ENCODE measurements around the gene TMEM14B.
"Not testable (repeated sequence)": the region's sequence is repeated elsewhere in the genome, so short reads cannot be mapped to it uniquely, and the experiment has no call there.

The TMEM14B gene

GRCh38 chr6:10725044-10725443 is 22.6 kb upstream of the TMEM14B start:
- Histone ChIP-seq H3K36me3 (ENCODE audit: control insufficient read depth, insufficient read depth, low read length, severe bottlenecking) (peaks cover 43% of the 10 kb centered on the region), H3K27me3 (replicated peaks; ENCODE audit: control insufficient read depth, insufficient read depth, low read length) (no peaks in the 10 kb centered on the region), H3K9me3 (ENCODE audit: control insufficient read depth, low read length) (no peaks in the 10 kb centered on the region), H3K9ac (ENCODE audit: low read length) (no peak overlapping the region), H3K4me3 (ENCODE audit: low read length) (no peak overlapping the region), H3K4me1 (ENCODE audit: control insufficient read depth, insufficient read depth, low read length) (peaks cover 20% of the 10 kb centered on the region)
- DNase-seq (ENCODE audit: low read depth), result no peak

- peaks cover 27% of the 10 kb centered on the region for H3K4me1 ChIP-seq (ENCODE audit: control insufficient read depth, insufficient read depth, low read length)
- H3K9ac ChIP-seq (ENCODE audit: low read length), result no peak overlapping the region
- H3K4me3 ChIP-seq (ENCODE audit: low read length), result no peak overlapping the region
- H3K36me3 ChIP-seq (ENCODE audit: control insufficient read depth, insufficient read depth, low read length, severe bottlenecking), result peaks cover 50% of the 10 kb centered on the region
- DNase-seq (ENCODE audit: low read depth), result no peak
- H3K9me3 ChIP-seq (ENCODE audit: control insufficient read depth, low read length), result no peaks in the 10 kb centered on the region
- H3K27me3 ChIP-seq (replicated peaks; ENCODE audit: control insufficient read depth, insufficient read depth, low read length), result no peaks in the 10 kb centered on the region
Measured at GRCh38 chr6:10725716-10726115, 21.9 kb upstream of the TMEM14B start.

- Histone ChIP-seq H3K9me3 (ENCODE audit: control insufficient read depth, low read length) (no peaks in the 10 kb centered on the region), H3K4me3 (ENCODE audit: low read length) (no peak overlapping the region), H3K36me3 (ENCODE audit: control insufficient read depth, insufficient read depth, low read length, severe bottlenecking) (peaks cover 75% of the 10 kb centered on the region), H3K27me3 (replicated peaks; ENCODE audit: control insufficient read depth, insufficient read depth, low read length) (no peaks in the 10 kb centered on the region), H3K9ac (ENCODE audit: low read length) (no peak overlapping the region), H3K4me1 (ENCODE audit: control insufficient read depth, insufficient read depth, low read length) (peaks cover 20% of the 10 kb centered on the region)
- DNase-seq (ENCODE audit: low read depth), result no peak
Measured at GRCh38 chr6:10730254-10730653, 17.4 kb upstream of the TMEM14B start.

- no peaks in the 10 kb centered on the region for H3K27me3 ChIP-seq (replicated peaks; ENCODE audit: control insufficient read depth, insufficient read depth, low read length)
- H3K9me3 ChIP-seq (ENCODE audit: control insufficient read depth, low read length), result no peaks in the 10 kb centered on the region
- peaks cover 52% of the 10 kb centered on the region for H3K36me3 ChIP-seq (ENCODE audit: control insufficient read depth, insufficient read depth, low read length, severe bottlenecking)
- H3K4me3 ChIP-seq (ENCODE audit: low read length), result no peak overlapping the region
- H3K4me1 ChIP-seq (ENCODE audit: control insufficient read depth, insufficient read depth, low read length), result peaks cover 21% of the 10 kb centered on the region
- H3K9ac ChIP-seq (ENCODE audit: low read length), result no peak overlapping the region
- DNase-seq (ENCODE audit: low read depth), result no peak
Measured at GRCh38 chr6:10733151-10733715, 14.4 kb upstream of the TMEM14B start.

DNA sequence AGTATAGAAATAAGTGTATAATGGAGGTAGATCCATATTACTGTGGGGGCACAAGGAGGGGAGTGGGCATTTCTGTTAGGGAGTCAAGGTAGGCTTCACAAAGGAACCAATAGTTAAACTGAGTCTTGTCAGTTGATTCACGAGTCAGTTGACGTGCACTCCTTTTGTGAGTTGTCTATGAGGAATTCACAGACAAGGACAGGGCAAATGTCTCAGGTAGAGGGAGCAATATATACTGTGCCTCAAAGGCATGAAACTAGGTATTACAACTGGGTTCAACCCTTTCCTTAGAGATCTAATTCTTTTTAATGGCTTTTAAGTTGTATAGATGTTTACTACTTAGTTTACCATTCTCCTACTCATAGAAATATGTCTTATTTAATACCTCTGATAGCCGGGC is 13.7 kb upstream of the TMEM14B start:
- Histone ChIP-seq H3K4me3 (ENCODE audit: low read length) (no peak overlapping the region), H3K36me3 (ENCODE audit: control insufficient read depth, insufficient read depth, low read length, severe bottlenecking) (peaks cover 46% of the 10 kb centered on the region), H3K9ac (ENCODE audit: low read length) (no peak overlapping the region), H3K27me3 (replicated peaks; ENCODE audit: control insufficient read depth, insufficient read depth, low read length) (no peaks in the 10 kb centered on the region), H3K4me1 (ENCODE audit: control insufficient read depth, insufficient read depth, low read length) (peaks cover 21% of the 10 kb centered on the region), H3K9me3 (ENCODE audit: control insufficient read depth, low read length) (no peaks in the 10 kb centered on the region)
- DNase-seq (ENCODE audit: low read depth), result no peak

DNA sequence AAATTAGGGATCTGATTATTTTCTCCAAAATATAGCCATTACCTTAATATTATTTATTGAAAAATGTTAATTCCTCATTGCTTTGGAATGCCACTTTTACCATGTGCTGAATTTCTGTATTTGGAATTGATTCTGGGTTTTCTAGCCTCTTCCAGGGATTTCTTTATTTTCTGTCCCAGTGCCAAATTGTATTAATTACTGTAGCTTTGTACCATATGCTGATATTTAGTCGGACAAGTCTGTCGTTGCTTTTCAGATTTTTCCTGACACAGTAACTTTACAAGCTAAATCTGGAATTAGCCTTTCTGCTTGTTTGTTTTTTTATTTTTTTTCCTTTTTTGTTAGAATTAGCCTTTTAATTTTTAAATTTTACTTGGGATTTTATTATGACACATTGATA is 10.9 kb upstream of the TMEM14B start:
- Histone ChIP-seq H3K27me3 (replicated peaks; ENCODE audit: control insufficient read depth, insufficient read depth, low read length) (no peaks in the 10 kb centered on the region), H3K9me3 (ENCODE audit: control insufficient read depth, low read length) (no peaks in the 10 kb centered on the region), H3K4me3 (ENCODE audit: low read length) (no peak overlapping the region), H3K9ac (ENCODE audit: low read length) (no peak overlapping the region), H3K36me3 (ENCODE audit: control insufficient read depth, insufficient read depth, low read length, severe bottlenecking) (peaks cover 21% of the 10 kb centered on the region), H3K4me1 (ENCODE audit: control insufficient read depth, insufficient read depth, low read length) (peaks cover 9% of the 10 kb centered on the region)
- DNase-seq (ENCODE audit: low read depth), result no peak

GRCh38 chr6:10740061-10740460 is 7.5 kb upstream of the TMEM14B start:
- H3K9ac ChIP-seq (ENCODE audit: low read length), result no peak overlapping the region
- H3K4me1 ChIP-seq (ENCODE audit: control insufficient read depth, insufficient read depth, low read length), result peaks cover 3% of the 10 kb centered on the region
- H3K27me3 ChIP-seq (replicated peaks; ENCODE audit: control insufficient read depth, insufficient read depth, low read length), result no peaks in the 10 kb centered on the region
- peaks cover 10% of the 10 kb centered on the region for H3K36me3 ChIP-seq (ENCODE audit: control insufficient read depth, insufficient read depth, low read length, severe bottlenecking)
- no peaks in the 10 kb centered on the region for H3K9me3 ChIP-seq (ENCODE audit: control insufficient read depth, low read length)
- no peak for DNase-seq (ENCODE audit: low read depth)
- H3K4me3 ChIP-seq (ENCODE audit: low read length), result no peak overlapping the region

DNA sequence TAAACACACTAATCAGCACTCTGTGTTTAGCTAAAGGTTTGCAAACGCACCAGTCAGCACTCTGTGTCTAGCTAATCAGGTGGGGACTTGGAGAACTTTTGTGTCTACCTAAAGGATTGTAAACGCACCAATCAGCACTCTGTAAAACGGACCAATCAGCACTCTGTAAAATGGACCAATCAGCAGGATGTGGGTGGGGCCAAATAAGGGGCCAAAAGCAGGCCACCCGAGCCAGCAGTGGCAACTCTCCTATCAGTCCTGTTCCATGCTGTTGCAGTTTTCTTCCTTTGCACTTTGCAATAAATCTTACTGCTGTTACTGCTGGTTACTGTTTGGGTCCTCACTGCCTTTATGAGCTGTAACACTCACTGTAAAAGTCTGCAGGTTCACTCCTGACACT is 6.0 kb upstream of the TMEM14B start:
- not testable (repeated sequence) for DNase-seq (ENCODE audit: low read depth); H3K4me1 ChIP-seq (ENCODE audit: control insufficient read depth, insufficient read depth, low read length); H3K4me3 ChIP-seq (ENCODE audit: low read length); H3K9me3 ChIP-seq (ENCODE audit: control insufficient read depth, low read length); H3K36me3 ChIP-seq (ENCODE audit: control insufficient read depth, insufficient read depth, low read length, severe bottlenecking); H3K9ac ChIP-seq (ENCODE audit: low read length); H3K27me3 ChIP-seq (replicated peaks; ENCODE audit: control insufficient read depth, insufficient read depth, low read length)

- H3K9me3 ChIP-seq (ENCODE audit: control insufficient read depth, low read length), result no peaks in the 10 kb centered on the region
- no peaks in the 10 kb centered on the region for H3K27me3 ChIP-seq (replicated peaks; ENCODE audit: control insufficient read depth, insufficient read depth, low read length)
- H3K36me3 ChIP-seq (ENCODE audit: control insufficient read depth, insufficient read depth, low read length, severe bottlenecking), result peaks cover 10% of the 10 kb centered on the region
- H3K4me3 ChIP-seq (ENCODE audit: low read length), result no peak overlapping the region
- H3K9ac ChIP-seq (ENCODE audit: low read length), result no peak overlapping the region
- no peak for DNase-seq (ENCODE audit: low read depth)
- peaks cover 4% of the 10 kb centered on the region for H3K4me1 ChIP-seq (ENCODE audit: control insufficient read depth, insufficient read depth, low read length)
Measured at GRCh38 chr6:10742251-10742650, 5.4 kb upstream of the TMEM14B start.

DNA sequence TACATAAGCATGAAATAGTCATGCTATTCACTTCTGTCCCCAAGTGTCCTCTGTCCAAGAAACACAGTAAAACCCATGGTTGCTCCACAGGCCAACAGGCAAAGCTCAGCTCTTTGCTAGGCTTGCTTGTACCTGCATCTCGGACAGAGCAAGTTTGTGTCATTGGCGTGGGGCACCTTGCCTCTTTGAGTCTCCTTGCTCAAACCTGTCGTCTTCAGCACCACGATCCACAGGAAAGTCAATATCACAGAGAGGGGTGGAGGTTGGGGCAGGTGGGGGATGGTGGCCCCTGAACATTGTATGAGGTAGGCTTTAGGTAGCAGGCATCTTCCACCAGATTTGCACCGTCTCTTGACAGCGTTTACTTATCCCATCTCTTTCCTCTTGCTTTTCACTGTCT is 4.1 kb upstream of the TMEM14B start:
- H3K9me3 ChIP-seq (ENCODE audit: control insufficient read depth, low read length), result no peaks in the 10 kb centered on the region
- no peak for DNase-seq (ENCODE audit: low read depth)
- no peaks in the 10 kb centered on the region for H3K27me3 ChIP-seq (replicated peaks; ENCODE audit: control insufficient read depth, insufficient read depth, low read length)
- H3K4me1 ChIP-seq (ENCODE audit: control insufficient read depth, insufficient read depth, low read length), result peaks cover 8% of the 10 kb centered on the region
- peaks cover 10% of the 10 kb centered on the region for H3K36me3 ChIP-seq (ENCODE audit: control insufficient read depth, insufficient read depth, low read length, severe bottlenecking)
- no peak overlapping the region for H3K4me3 ChIP-seq (ENCODE audit: low read length)
- no peak overlapping the region for H3K9ac ChIP-seq (ENCODE audit: low read length)

DNA sequence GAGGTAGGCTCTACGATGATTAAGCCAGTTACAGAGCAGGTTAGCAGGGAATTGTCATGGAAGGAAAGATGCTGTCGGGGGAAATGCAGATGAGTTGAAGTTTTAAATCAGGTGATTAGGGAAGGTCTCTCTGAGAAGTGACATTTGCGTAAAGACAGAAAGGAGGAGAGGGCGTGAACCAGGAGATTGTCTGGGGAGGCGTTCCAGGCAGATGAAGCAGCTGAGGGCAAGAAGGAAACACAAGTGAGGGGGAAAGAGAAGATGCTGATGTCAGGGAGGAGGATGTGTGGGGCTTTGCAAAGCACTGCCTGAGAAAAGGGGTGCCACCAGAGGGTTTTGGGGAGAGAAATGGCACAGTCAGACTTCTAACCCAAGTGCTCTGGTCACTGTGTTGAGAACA is 2.5 kb upstream of the TMEM14B start:
- no peak for DNase-seq (ENCODE audit: low read depth)
- H3K4me3 ChIP-seq (ENCODE audit: low read length), result no peak overlapping the region
- H3K27me3 ChIP-seq (replicated peaks; ENCODE audit: control insufficient read depth, insufficient read depth, low read length), result no peaks in the 10 kb centered on the region
- H3K9ac ChIP-seq (ENCODE audit: low read length), result no peak overlapping the region
- H3K9me3 ChIP-seq (ENCODE audit: control insufficient read depth, low read length), result no peaks in the 10 kb centered on the region
- peaks cover 22% of the 10 kb centered on the region for H3K4me1 ChIP-seq (ENCODE audit: control insufficient read depth, insufficient read depth, low read length)
- peaks cover 15% of the 10 kb centered on the region for H3K36me3 ChIP-seq (ENCODE audit: control insufficient read depth, insufficient read depth, low read length, severe bottlenecking)

- Histone ChIP-seq H3K27me3 (replicated peaks; ENCODE audit: control insufficient read depth, insufficient read depth, low read length) (no peaks in the 10 kb centered on the region), H3K4me1 (ENCODE audit: control insufficient read depth, insufficient read depth, low read length) (peaks cover 22% of the 10 kb centered on the region), H3K9me3 (ENCODE audit: control insufficient read depth, low read length) (no peaks in the 10 kb centered on the region), H3K9ac (ENCODE audit: low read length) (peak overlapping the region; percentile 92), H3K36me3 (ENCODE audit: control insufficient read depth, insufficient read depth, low read length, severe bottlenecking) (peaks cover 24% of the 10 kb centered on the region), H3K4me3 (ENCODE audit: low read length) (peak overlapping the region; percentile 89)
- DNase-seq (ENCODE audit: low read depth), result no peak
Measured at GRCh38 chr6:10746915-10747250, 722 bp upstream of the TMEM14B start.

All from adipocyte (in vitro differentiated cells).